ENCODE data around the gene DCDC2C.

Gene DCDC2C

DNA sequence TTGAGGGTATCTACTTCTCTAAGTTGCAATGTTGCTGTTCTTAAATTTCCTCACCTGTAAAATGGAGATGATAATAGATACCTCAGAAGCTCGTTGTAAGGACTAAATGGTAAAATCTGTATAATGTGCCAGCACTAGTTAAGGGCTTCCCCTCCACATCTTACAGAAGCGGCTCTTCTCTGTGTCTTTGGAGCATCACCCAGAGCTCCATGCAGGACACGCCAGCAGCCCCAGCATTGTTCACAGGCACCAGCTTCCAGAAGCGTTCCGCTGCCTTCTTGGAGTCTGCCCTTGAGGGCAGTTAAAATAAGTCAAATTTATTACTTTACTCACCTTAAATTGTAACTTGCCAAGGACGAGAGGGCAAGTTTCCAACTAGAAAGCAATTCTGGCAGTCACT, 5.8 kb downstream of the DCDC2C start:
- no peak for DNase-seq (ENCODE audit: low read depth, low spot score)

DNA sequence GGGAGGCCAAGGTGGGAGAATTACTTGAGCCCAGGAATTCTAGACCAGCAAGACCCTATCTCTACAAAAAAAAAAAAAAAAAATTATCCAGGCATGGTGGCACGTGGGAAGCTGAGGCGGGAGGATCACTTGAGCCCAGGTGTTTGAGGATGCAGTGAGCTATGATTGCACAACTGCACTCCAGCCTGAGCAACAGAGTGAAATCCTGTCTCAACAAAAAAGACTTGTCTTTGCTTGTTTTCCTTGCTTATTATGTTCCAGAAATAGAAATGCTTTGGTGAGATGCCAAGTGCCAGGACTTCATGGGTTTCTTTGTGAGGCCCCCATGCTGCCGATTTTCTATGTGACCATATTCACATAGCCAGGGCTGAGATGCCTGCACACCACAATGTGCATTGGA, 9.0 kb downstream of the DCDC2C start:
- no peak for DNase-seq (ENCODE audit: low read depth, low spot score)

DNA sequence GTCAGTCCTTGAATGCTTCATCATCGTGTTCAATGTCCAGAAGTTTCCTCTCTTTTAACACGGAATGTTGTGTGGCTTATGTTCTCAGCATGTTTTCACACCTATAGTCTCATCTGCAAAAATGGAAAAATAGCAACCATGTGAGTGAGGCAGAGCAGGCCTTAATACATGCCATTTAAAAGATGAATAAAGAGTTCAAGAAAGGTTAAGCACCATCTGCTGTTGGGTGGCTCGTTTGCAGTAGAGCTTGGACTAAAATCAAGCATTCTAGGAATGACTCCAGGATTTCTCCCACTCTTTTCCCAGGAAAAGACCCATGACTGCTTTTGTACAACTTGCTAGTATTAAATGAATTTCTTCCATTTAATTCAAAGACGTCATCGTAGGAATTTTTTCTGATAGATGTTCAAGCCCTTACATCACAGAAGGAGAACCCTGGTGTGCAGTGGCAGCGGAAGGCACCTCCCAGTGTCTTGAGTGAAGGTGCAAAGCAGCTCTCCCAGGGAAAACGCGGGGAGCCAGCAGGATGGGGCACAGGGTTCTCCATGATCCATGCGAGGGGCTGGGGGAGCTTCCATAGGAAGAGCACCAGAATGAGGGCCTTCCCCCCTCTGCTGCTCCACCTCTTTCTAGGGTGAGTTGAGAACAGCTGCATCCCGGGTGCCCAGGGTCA, 9.6 kb downstream of the DCDC2C start:
- no peak for DNase-seq (ENCODE audit: low read depth, low spot score)

DNA sequence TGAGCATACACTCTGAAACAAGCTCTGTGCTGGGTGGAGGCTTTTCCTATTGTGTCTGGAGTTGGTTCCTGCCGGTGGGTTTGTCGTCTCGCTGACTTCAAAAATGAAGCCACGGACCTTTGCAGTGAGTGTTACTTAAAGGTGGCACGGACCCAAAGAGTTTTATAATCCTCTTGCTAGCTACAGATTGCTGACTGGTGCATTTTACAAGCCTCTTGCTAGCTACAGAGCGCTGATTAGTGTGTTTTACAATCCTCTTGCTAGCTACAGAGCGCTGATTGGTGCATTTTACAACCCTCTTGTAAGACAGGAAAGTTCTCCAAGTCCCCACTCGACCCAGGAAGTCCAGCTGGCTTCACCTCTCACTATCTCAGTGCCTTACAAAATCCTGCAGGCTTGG, 15.3 kb downstream of the DCDC2C start:
- no peak for DNase-seq (ENCODE audit: low read depth, low spot score)

DNA sequence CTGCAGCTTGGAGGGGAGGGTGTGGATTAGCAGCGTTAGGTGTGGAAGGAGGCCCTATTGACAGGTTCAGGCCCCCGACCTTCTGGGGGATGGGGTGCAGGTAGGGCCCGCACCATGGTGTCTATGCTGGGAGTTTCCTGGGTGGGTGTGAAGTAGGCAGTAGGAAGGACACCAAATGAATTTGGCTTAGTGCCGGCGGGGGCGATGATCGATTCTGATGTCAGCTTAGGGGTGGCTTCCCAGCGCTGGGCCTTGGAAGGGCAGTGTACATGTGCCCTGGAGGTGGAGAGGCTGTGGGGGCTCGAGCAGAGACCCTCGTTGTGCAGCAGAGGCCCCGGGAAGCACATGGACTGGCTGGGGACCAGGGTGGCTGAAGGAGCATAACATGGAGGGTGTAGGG, 21.6 kb downstream of the DCDC2C start:
- DNase-seq (ENCODE audit: low read depth, low spot score): no peak

DNA sequence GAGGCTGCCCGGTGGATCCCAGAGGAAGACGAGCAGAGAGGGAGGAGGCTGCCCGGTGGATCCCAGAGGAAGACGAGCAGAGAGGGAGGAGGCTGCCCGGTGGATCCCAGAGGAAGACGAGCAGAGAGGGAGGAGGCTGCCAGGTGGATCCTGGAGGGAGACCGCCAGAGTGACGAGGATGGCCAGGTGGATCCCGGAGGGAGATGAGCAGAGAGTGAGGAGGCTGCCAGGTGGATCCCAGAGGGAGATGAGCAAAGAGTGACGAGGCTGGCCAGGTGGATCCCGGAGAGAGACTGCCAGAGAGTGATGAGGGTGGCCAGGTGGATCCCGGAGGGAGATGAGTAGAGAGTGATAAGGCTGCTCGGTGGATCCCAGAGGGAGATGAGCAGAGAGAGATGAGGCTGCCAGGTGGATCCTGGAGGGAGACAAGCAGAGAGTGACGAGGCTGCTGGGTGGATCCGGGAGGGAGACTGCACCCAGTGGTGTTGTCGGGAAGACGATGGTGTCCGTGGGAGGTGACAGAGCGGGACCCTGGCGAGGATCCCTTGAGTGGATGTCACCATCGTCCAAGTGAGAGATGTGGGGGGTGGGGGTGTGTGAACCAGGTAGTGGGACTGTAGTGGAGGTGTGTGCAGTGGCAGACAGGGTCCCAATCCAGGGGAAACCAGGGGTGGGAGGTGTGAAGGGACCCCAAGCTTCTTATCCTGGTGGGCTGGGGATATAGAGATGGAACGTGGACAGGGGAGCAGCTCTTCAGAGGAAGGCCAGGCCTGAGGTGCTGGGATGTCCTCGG, 22.3 kb downstream of the DCDC2C start:
- DNase-seq (ENCODE audit: low read depth, low spot score): no peak

DNA sequence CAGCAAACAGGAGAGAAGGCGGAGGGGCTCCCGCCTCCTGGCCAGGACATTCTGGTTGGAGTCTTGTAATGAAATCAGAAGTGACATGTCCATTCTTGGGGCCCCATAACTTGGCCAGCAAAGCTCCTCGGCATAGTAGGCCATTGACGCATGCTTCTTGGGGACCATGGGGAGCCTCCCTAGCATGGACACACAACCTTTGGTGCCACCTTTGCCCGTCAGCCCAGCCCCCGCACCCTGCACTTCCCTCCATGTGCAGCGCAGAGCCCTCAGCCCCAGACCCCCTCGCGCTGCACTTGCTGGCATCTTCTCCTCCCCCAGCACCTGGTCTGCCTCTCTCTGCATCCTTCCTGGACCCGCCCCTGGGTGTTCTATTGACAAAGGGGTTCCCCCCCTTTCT, 23.1 kb downstream of the DCDC2C start:
- DNase-seq (ENCODE audit: low read depth, low spot score): no peak

DNA sequence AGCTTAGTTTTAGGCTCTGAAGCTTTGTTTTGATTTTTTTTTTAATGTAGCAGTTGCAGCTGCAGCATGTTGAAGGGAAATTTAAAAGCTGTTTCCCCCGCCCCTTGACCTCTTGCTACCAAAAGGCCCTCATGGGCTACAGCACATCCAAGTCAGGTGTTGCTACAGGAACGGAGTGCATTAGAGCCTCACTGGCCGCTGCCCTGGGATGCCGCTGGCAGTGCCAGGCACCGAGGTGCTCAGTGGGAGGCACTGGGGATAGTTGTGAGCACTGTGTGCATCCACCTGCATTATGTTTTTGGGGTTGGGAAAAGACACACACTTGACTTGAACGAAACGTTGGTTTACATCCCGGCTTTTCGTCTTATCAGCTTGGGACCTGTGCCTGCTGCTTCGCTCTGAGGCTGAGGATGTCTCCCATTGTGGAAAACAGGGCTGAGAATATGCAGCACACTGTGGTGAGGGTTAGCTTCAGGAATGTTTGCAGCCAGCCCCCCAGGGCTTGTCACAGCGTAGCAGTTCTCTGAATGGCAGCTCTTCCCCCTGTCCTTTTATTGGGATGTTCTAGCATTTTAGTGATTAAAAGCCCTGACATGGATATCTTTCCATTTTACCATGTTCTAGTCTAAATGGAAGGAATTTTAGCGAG, 24.1 kb downstream of the DCDC2C start:
- DNase-seq (ENCODE audit: low read depth, low spot score): no peak

DNA sequence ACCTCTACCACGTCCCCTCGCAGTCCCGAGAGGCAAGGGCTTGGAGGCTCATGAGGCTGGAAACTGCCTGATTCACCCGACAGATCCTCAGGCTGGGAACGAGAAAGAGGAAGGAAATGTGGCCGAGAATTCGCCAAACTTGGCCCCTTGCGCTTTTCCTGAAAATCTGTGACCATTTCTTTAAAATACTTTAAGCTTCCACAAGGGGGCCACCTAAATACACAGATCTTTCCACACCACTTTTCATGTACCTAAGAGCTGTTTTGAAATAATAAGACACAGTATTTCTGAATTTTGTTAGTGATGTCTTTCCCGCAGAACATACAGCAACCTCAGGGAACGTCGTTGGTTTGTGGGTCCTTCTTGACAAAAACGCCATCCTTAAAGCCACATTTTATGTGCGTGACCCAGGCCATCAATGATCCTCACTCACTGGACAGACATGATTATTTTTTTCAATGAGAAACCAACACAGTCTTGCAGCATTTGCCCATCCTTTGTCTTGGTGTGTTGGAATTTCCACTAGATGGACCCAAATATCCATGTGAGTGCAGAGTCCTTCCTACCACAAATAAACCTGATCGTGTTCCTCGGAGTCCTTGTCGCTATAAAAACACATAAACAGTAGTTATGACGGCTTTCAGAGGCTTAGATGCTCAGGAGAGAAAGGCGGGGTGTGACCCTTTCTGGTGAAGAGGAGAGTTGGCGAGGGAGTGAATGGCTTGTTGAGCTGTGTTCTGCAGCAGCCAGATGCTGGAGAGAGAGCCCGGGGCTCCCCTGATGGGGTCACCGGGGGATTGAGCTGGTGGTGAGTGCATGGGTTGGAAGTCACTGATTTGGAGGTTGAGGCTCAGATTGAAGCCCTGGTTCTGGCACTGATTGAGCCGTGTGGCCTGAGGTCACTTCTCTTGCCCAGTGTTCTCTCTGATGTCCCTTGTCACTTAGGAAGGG, 25.0 kb downstream of the DCDC2C start:
- peak; percentile 35 for DNase-seq (ENCODE audit: low read depth, low spot score)

DNA sequence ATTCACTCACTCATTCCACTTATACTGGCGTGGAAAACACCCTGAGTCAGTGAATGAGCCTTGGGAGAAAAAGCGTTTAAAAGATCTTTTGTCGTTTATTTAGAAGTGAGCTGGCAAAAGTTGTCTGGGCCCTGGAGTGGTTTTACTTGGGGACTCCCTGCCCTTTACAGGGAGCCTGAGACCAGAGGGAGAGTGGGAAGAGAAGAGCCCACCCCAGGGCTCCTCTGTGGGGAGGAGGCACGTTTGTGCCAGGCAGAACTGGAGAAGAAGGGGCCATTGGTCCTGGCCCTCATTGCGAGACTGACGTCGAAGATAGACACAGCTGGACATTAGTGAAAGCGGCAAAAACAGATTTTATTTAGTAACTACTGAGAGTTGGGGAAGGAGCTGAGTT, 25.7 kb downstream of the DCDC2C start:
- no peak for DNase-seq (ENCODE audit: low read depth, low spot score)

DNA sequence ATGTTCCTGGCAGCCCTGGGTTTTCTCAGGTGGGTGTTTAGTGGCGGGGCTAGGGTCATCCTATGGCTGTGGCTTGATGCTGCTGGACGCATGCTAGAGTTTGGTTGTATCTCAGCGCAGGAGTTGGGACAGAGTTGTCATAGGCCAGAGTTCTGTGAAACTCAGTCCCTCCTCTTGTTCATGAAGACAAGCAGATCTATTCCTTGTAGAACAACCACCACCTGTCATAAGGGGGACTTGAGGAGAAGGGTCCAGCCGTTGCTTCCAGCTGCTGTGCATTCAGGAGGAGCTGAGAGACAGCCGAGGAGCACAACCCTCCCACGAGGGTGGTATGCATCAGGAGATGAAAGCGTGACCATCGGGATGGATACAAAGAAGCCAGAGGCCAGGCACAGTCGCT, 26.4 kb downstream of the DCDC2C start:
- no peak for DNase-seq (ENCODE audit: low read depth, low spot score)

DNA sequence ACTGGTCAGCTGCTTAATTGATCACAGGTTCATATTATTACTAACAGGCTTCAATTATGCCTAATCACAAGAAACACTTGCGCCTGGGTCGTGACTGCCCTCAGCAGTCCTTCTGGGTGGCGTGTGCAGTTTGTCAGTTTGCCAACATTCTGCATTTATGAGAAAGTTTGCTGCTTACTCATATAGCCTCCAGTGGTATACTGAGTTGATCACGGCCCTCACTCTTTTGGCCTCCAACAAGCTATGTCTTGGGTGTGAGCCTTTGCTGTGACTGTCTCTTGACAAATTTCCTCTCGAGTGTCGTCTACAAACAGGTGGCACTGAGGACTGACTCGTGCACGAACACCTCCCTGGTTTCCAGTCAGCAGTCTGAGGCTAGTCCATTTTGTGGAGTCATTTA, 27.3 kb downstream of the DCDC2C start:
- no peak for DNase-seq (ENCODE audit: low read depth, low spot score)

DNA sequence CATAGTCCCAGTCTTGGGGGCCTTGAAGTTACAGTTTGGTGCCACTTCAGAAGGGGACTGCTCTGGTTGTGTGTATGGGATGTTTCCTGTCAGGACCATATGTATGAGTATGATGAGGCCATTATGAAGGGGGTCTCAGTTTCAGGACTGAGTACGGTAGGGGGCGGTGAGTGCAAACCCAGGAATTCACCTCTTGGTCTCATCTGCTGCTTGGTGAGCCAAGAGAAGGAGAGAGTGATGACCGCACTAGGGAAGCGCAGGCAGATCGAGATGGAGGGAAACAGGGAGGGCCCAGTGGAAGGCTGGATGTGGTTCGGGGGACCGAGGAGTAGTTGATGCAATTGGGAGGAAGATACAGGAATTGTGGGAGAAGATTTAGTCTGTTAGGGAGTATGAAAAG, 28.5 kb downstream of the DCDC2C start:
- DNase-seq (ENCODE audit: low read depth, low spot score): no peak

DNA sequence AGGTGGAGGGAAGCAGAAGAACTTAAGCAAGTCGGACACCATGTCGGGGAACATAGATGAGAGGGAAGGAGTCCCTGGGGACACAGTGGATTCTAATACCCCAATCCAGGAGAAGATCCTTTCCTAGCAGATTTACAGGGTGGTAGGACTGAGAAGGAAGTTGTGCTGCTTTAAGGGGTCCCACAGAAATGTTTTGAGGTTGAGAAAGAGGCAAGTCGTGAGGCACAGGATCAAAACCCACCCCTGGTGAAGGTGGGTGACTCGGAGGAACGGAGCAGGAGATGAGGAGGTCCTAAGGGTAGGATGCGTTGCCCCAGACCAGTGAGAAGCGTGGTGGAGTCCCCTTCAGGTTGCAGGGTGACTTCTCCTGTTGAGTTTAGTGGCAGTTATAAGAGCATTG, 32.7 kb downstream of the DCDC2C start:
- DNase-seq (ENCODE audit: low read depth, low spot score): no peak

DNA sequence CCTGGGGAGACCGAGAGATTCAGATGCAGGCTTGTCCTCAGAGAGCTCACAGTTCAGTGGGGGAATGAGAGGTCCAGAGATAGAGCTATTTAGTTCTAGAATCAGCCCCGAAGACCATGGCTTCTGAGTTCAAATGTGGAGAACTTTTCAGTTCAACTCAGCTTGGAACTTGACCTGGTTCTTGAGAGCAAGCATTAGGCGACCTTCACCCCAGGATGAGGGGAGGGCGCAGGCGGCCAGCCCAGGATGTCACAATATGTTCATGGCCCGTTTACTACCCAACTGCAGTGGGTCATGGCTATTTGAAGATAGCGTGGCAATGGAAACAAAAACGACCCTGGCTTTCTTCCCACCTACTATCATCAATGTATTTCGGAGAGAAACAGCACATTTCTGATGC, 33.8 kb downstream of the DCDC2C start:
- no peak for DNase-seq (ENCODE audit: low read depth, low spot score)

DNA sequence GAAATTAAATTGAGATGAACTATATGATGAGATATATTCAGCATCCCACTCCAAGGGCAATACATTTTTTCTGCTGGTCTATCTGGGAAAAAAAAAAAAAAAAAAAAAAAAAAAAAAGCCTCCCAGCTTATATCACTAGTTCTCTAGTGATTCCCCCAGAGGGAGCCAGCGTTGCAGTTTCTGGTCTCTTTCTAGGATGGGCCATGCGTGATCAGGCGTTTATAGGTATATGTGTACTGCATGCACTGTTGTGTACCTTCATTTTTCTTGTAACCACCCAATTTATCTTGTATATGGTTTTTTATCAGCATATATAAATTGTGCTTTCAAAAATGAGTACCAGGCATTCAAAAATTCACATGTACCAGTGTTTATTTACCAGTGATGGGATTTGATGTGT, 35.1 kb downstream of the DCDC2C start:
- no peak for DNase-seq (ENCODE audit: low read depth, low spot score)

DNA sequence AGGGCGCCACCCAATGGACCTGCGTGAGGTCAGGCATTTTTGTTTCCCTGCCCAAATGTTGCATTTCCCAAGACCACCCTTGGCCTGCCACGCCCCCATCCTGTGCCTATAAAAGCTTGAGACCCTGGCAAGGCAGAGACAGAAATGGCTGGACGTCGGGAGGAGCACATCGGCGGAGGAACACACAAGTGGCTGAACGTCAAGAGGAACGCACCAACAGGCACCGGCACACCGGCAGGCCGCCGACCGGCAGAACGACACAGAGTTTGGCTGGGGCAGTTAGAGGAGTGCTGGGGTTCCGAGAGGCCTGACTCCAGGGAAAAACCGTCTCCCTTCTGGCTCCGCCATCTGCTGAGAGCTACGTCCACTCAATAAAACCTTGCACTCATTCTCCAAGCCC, 35.9 kb downstream of the DCDC2C start:
- DNase-seq (ENCODE audit: low read depth, low spot score): no peak

DNA sequence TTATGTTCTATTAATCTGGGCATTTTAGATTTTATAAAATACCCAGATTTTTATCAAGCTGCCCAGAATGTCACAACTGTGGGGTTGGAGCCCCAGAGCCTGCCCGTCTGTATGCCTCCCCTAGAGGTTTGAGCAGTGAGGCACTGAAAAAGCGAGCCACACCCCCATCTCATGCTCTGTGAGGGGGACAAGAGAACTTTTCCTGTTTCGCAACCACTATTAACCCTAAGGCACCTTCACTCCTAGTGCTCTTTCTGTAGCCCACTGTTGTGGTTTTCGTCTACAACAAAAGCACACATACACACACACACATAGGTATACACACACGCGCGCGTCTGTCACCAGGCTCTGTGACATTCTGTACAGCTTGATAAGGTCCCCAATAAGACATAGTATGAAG, 38.0 kb downstream of the DCDC2C start:
- no peak for DNase-seq (ENCODE audit: low read depth, low spot score)

DNA sequence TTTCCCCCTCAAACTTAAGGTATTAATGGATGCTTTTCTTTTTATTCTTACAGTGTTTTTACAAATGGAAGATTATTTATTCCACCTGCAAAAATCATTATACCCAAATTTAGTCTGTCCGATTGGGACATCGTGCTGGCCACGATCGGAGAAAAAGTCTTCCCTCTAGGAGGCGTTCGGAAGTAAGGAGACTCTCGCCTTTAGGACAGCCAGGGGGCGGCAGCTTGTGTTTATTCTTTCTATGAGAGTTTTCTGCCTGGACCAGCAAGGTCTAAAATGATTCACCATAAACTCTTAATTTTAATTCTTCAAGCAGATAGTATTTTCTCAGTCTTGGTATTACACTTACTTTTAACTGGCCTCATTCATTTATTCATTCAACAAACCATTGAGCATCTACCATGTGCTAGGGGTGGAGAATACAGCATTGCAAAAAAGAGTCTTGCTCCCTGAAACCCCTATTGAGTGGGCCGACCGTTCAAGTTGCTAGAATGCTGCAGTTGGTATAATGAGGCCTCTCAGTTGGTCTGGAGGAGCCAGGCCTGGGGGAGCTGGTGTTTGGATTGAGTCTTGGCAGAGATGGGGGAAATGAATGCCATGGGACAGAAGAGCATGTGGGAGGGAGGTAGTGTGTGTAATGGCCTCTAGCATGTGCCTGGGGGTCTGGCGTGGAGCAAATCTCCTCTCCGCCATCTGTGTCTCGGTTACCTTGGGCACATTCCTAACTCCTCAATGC, 38.7 kb downstream of the DCDC2C start:
- no peak for DNase-seq (ENCODE audit: low read depth, low spot score)

DNA sequence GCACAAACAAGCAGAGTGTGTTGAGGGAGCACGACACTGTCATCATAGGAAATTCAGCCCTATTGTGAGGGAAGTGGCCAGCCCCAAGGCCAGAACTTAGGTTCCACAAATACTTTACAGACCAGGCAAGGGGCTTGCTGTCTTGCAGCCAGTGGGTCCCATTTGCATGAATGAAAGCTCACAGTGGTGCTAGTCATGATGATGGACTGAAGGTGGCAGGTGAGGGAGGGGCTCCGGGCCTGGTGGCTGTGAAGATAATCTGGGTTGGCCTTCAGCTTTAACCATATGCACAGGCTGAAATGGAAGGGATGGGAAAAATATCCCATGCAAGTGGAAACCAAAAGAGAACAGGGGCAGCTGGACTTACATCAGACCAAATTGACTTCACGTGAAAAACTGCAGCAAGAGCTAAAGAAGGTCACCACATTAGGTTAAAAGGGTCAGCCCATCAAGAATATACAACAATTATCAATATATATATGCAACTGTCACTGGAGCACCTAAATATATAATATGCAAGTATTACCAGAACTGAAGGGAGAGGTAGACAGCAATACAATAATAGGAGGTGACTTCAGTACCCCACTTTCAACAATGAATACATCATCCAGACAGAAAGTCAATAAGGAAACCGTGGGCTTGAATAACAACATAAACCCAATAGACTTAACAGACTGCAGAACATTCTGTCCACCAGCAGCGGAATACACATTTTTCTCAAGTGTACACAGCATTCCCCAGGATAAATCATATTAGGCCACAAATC, 39.6 kb downstream of the DCDC2C start:
- no peak for DNase-seq (ENCODE audit: low read depth, low spot score)

All from smooth muscle cell of the brain vasculature (primary cell).